GM12892 (cell line): ENCODE results near the gene ENPP5.

Experiments
- POLR2A ChIP-seq: IDR thresholded peaks from 2 replicates; pipeline ENCODE4 v1.6.1; 2011; ENCODE audit warnings: low read depth, low read length, control low read depth
- POLR2AphosphoS5 ChIP-seq: IDR thresholded peaks from 2 replicates; pipeline ENCODE4 v1.6.1; 2011; ENCODE audit warnings: low read depth, low read length, control low read depth
- TAF1 ChIP-seq: IDR thresholded peaks from 2 replicates; pipeline ENCODE4 v1.6.1; 2011; ENCODE audit warnings: low read depth, mild to moderate bottlenecking, control low read depth, low read length, borderline replicate concordance

- TF ChIP-seq POLR2A (no peak), POLR2AphosphoS5 (no peak), TAF1 (no peak)
These were observed 44.4 kb upstream of the ENPP5 start for GRCh38 chr6:46215213-46215612.
